ENCODE results near the gene PPP1R1A.

Gene PPP1R1A, protein sequence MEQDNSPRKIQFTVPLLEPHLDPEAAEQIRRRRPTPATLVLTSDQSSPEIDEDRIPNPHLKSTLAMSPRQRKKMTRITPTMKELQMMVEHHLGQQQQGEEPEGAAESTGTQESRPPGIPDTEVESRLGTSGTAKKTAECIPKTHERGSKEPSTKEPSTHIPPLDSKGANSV

GRCh38 chr12:54588110-54588889 lies at the start of gene PPP1R1A:
PPP1R1A (minus strand) TSS chr12:54588659; CDS start chr12:54588488, 171 bp downstream.
- DNase-seq (ENCODE audit: low read depth in 2 of 2, low spot score in 1 of 2) = no peak

GRCh38 chr12:54634795-54635194 lies 46.3 kb upstream of the PPP1R1A start, which contains the start of gene LACRT:
LACRT (minus strand) TSS chr12:54634895; CDS start chr12:54634841, 54 bp downstream.
- no peak for DNase-seq (ENCODE audit: low read depth in 2 of 2, low spot score in 1 of 2)

- no peak for DNase-seq (ENCODE audit: low read depth in 2 of 2, low spot score in 1 of 2)
Observed at GRCh38 chr12:54631988-54632728, 43.7 kb upstream of the PPP1R1A start.

DNA sequence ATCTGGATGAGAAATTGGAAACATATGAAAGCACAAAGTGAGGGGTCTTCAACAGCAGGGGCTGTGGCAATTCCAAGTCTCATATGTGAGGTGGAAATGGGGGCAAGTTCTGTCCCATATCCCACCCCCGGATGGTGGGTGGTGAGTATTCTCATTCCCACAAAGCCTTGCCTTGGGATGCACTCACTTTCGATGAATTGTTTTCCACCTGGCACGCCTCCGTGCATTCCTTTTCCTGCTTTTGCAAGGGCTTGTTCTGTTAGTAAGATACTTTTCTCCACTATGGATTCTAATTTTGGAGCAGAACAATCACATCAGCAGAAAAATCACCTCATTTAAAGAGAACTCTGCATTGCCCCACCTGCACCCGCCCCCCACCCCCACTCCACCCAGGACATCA lies 43.1 kb upstream of the PPP1R1A start:
- no peak for DNase-seq (ENCODE audit: low read depth in 2 of 2, low spot score in 1 of 2)

- DNase-seq (ENCODE audit: low read depth in 2 of 2, low spot score in 1 of 2) = no peak
Observed at GRCh38 chr12:54629925-54630324, 41.5 kb upstream of the PPP1R1A start.

GRCh38 chr12:54628186-54628846 lies 39.9 kb upstream of the PPP1R1A start:
- DNase-seq (ENCODE audit: low read depth in 2 of 2, low spot score in 1 of 2) = no peak

GRCh38 chr12:54627304-54627703 lies 38.8 kb upstream of the PPP1R1A start:
- no peak for DNase-seq (ENCODE audit: low read depth in 2 of 2, low spot score in 1 of 2)

- no peak for DNase-seq (ENCODE audit: low read depth in 2 of 2, low spot score in 1 of 2)
Observed at GRCh38 chr12:54625598-54625997, 37.1 kb upstream of the PPP1R1A start.

DNA sequence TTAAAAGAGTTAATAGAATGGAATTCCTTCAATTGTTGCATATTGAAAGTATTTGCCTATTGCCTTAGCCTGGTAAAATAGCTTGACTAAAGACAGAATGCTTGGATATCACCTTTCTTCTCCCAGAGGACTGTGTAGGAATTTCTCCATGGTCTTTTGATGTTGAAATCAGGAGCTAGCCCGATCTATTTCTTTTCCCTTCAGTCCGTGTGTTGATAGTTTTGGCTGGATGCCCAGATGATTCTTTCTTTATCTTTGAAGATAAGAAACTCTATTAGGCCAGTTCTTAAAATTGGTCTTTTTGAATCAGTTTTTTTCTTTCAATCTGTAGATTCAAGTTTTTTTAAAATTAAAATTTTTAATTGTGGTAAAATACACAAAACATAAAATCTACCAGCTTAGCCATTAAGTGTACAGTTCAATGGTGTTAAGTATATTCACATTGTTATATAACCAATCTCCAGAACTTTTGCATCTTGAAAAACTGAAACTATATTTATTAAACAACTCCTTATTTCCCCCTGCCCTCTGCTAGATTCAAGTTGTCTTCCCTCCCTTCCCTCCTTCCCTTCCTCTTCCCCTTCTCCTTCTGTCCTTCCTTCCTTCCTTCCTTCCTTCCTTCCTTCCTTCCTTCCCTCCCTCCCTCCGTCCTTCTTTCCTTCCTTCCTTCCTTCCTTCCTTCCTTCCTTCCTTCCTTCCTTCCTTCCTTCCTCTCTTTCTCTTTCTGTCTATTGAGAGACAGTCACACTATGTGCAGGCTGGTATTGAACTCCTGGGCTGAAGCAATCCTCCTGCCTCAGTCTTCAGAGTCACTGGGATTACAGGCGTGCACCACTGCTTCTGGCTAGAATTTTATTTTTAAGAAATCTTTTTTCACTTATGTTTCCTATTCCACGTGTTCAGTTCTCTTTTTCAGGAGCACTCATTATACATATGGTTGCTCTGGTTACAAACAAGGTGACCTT lies 36.1 kb upstream of the PPP1R1A start:
- DNase-seq (ENCODE audit: low read depth in 2 of 2, low spot score in 1 of 2) = no peak

GRCh38 chr12:54622463-54623183 lies 34.2 kb upstream of the PPP1R1A start:
- no peak for DNase-seq (ENCODE audit: low read depth in 2 of 2, low spot score in 1 of 2)

- DNase-seq (ENCODE audit: low read depth in 2 of 2, low spot score in 1 of 2) = no peak
Observed at GRCh38 chr12:54616933-54617680, 28.6 kb upstream of the PPP1R1A start.

DNA sequence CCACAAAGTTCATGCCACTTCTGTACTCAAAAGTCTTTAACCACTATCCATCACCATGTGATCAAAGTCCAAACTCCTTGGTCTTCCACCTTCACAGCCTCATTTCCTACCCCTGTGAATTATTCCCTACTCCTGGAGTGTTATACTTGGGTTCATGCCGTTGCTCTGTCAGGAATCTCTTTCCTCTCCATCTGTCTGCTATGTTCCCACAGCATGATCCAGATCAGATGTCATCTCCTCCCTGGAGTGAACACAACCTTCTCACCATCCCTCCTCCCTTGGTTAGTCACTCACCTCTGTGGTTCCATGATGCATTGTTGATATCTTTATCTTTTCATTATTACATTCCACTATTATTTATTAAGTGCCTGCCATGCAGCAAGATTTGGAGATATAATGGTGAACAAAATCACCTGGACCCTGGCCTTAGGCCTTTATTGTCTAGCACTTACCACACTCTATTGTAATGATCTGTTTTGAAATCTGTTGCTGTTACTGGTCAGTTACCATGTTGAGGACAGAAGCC lies 23.8 kb upstream of the PPP1R1A start:
- no peak for DNase-seq (ENCODE audit: low read depth in 2 of 2, low spot score in 1 of 2)

DNA sequence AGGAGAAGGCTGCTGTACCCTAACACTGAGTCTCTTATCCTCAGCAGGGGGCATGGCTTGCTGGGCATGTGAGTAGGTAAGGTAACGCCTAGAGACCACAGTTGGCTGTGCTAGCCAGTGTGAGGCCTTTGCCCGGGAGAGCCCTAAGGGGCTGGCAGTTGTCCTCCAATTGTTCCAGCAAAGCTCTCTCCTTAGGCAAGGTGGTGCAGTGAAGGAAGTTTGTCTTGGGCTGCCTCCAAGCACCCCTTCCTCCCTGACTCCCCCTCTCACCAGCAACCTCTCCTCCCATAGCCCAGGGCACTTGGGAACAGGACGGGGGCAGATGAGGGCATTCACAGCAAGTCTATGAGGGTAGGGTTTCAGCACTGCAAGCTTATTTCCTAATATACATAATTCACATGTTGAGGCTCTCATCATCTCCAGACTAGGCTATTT lies 23.3 kb upstream of the PPP1R1A start:
- no peak for DNase-seq (ENCODE audit: low read depth in 2 of 2, low spot score in 1 of 2)

DNA sequence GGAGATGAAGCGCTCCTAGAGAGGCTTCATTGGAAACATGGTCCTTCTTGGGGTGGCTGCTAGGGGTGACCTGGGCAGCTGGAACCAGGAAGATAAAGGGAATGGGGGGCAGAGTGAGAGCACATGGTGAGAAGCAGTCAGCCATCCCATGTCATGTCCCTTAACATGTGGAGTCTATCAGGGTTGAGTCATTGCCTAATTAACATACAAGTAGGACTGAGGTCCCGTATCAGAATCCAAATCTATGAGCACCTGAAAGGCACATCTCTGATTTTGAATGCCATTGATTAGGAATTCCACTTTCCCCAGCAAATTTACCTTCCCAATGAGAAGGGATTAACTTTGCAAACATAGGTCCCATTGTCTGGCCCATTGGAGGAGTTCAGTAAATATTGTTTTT lies 20.3 kb upstream of the PPP1R1A start:
- no peak for DNase-seq (ENCODE audit: low read depth in 2 of 2, low spot score in 1 of 2)

DNA sequence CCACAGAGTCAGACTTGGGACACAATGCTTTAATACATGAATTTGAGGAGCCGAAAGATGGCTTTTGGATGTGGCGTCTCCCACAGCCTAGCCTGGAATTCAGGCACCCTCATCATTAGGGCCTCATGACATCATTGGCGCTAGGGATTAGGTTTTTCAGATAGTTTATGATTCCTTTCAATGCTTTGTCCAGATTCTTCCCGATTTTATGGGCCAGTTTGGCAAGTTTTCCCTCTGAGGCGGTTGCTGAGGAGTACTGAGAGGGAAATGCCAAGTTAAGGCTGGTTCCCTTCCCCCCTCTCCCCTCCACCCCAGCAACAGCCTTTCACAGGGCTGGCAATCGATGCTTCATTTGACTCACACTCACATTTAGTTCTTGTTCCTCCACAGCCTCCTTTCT lies 19.7 kb upstream of the PPP1R1A start:
- DNase-seq (ENCODE audit: low read depth in 2 of 2, low spot score in 1 of 2) = no peak

GRCh38 chr12:54606556-54606955 lies 18.1 kb upstream of the PPP1R1A start:
- DNase-seq (ENCODE audit: low read depth in 2 of 2, low spot score in 1 of 2) = no peak

- no peak for DNase-seq (ENCODE audit: low read depth in 2 of 2, low spot score in 1 of 2)
Observed at GRCh38 chr12:54605138-54605970, 16.9 kb upstream of the PPP1R1A start.

- DNase-seq (ENCODE audit: low read depth in 2 of 2, low spot score in 1 of 2) = no peak
Observed at GRCh38 chr12:54604436-54604835, 16.0 kb upstream of the PPP1R1A start.
